IMR-90 (cell line): ENCODE measurements around the gene CAMK2G. TPM values are rescaled to one million over a fixed set of nuclear protein-coding genes. Genes with fewer than 3 reads are reported as not detected.

Source experiments
- ATAC-seq: fragments of 200-7000 bp; cut with Tn5 transposase; 2 replicates; pipeline ENCODE4 v1.9.1; 2020; ENCODE audit warnings: low read depth, mild to moderate bottlenecking, moderate library complexity
- BruUV-seq: library from RNA; stranded (reverse); fragments of 400-500 nt; replicated peaks from 2 replicates; lab custom pipeline; 2021; lab: Mats Ljungman, UMichigan
- CTCF ChIA-PET: fragments of 300-600 bp; formaldehyde crosslinking; extraction: SDS; loops from one replicate; lab custom pipeline; 2021; ENCODE audit warnings: antibody characterized with exemption; lab: Yijun Ruan, JAX
- POLR2A ChIA-PET: fragments of 300-600 bp; sonication (Branson Sonifier 250); formaldehyde crosslinking; loops from one replicate; lab custom pipeline; 2022; ENCODE audit warnings: antibody characterized with exemption; ENCODE audit not compliant: unreplicated experiment; lab: Charles Lee
- DNase-seq: peaks from one replicate; pipeline ENCODE4 v3.0.0; 2013
- H2AFZ ChIP-seq: replicated peaks from 2 replicates; pipeline ENCODE3; 2013; ENCODE audit warnings: low read length, mild to moderate bottlenecking; ENCODE audit not compliant: poor library complexity
- H2AK5ac ChIP-seq: 2 replicates; pipeline ENCODE4 v1.6.1; 2013; ENCODE audit warnings: low read depth, low read length, inconsistent platforms
- H2AK9ac ChIP-seq: replicated peaks from 2 replicates; pipeline ENCODE3; 2013; ENCODE audit warnings: mild to moderate bottlenecking, low read depth, low read length, moderate library complexity; ENCODE audit not compliant: poor library complexity
- H2BK120ac ChIP-seq: 2 replicates; pipeline ENCODE4 v1.6.1; 2013; ENCODE audit warnings: low read depth, low read length, inconsistent platforms
- H2BK15ac ChIP-seq: 3 replicates; pipeline ENCODE4 v1.6.1; 2013; ENCODE audit warnings: low read depth, low read length, inconsistent platforms
- H2BK20ac ChIP-seq: 2 replicates; pipeline ENCODE4 v1.6.1; 2013; ENCODE audit warnings: low read depth, mild to moderate bottlenecking, inconsistent platforms, low read length, moderate library complexity
- H2BK5ac ChIP-seq: 2 replicates; pipeline ENCODE4 v1.6.1; 2013; ENCODE audit warnings: mild to moderate bottlenecking, low read depth, low read length, inconsistent platforms; ENCODE audit not compliant: poor library complexity, severe bottlenecking
- H3K14ac ChIP-seq: replicated peaks from 2 replicates; pipeline ENCODE4 v1.6.1; 2013; ENCODE audit warnings: low read depth, low read length, inconsistent platforms
- H3K18ac ChIP-seq: 2 replicates; pipeline ENCODE4 v1.6.1; 2013; ENCODE audit warnings: low read depth, low read length, control low read depth
- H3K23ac ChIP-seq: 2 replicates; pipeline ENCODE4 v1.6.1; 2013; ENCODE audit warnings: low read depth, low read length, inconsistent platforms
- H3K27ac ChIP-seq: 2 replicates; pipeline ENCODE4 v1.5.1; 2013; ENCODE audit warnings: mild to moderate bottlenecking, control low read depth, low read length; ENCODE audit not compliant: insufficient read depth
- H3K27me3 ChIP-seq: 2 replicates; pipeline ENCODE4 v1.6.1; 2013; ENCODE audit warnings: low read length; ENCODE audit not compliant: control insufficient read depth, insufficient read depth
- H3K36me3 ChIP-seq: 2 replicates; pipeline ENCODE4 v1.6.1; 2013; ENCODE audit warnings: low read length, mixed read lengths; ENCODE audit not compliant: control insufficient read depth, insufficient read depth
- H3K4ac ChIP-seq: 2 replicates; pipeline ENCODE4 v1.6.1; 2013; ENCODE audit warnings: low read depth, low read length, inconsistent platforms
- H3K4me1 ChIP-seq: 2 replicates; pipeline ENCODE4 v1.6.1; 2013; ENCODE audit warnings: low read length, mixed read lengths; ENCODE audit not compliant: control insufficient read depth, insufficient read depth
- H3K4me2 ChIP-seq: 2 replicates; pipeline ENCODE4 v1.6.1; 2013; ENCODE audit warnings: low read depth, mild to moderate bottlenecking, control low read depth, low read length, moderate library complexity
- H3K4me3 ChIP-seq: 2 replicates; pipeline ENCODE4 v1.5.1; 2013; ENCODE audit warnings: low read depth, mild to moderate bottlenecking, control low read depth, low read length, moderate library complexity; ENCODE audit not compliant: insufficient read depth
- H3K56ac ChIP-seq: 2 replicates; pipeline ENCODE4 v1.6.1; 2013; ENCODE audit warnings: low read length, inconsistent platforms; ENCODE audit not compliant: insufficient read depth; ENCODE audit errors: extremely low read depth
- H3K79me1 ChIP-seq, 2 experiments: 2 replicates each; pipeline ENCODE4 v1.6.1; 2013; ENCODE audit warnings: low read length in 2 of 2, inconsistent platforms in 1 of 2, low read depth in 1 of 2
- H3K9ac ChIP-seq: 2 replicates; pipeline ENCODE4 v1.6.1; 2013; ENCODE audit warnings: low read depth, low read length, control low read depth
- H3K9me1 ChIP-seq: 2 replicates; pipeline ENCODE4 v1.6.1; 2013; ENCODE audit warnings: low read length, inconsistent platforms; ENCODE audit not compliant: insufficient read depth
- H3K9me3 ChIP-seq: 2 replicates; pipeline ENCODE4 v1.6.1; 2013; ENCODE audit warnings: low read length; ENCODE audit not compliant: control insufficient read depth, insufficient read depth
- H4K20me1 ChIP-seq: 2 replicates; pipeline ENCODE4 v1.6.1; 2013; ENCODE audit warnings: low read length, inconsistent platforms; ENCODE audit not compliant: insufficient read depth
- H4K5ac ChIP-seq: 2 replicates; pipeline ENCODE4 v1.6.1; 2013; ENCODE audit warnings: mild to moderate bottlenecking, low read depth, low read length, control low read depth
- H4K8ac ChIP-seq, 2 experiments: 2 replicates each; pipeline ENCODE4 v1.6.1; 2013; ENCODE audit warnings: low read depth in 2 of 2, low read length in 2 of 2, control low read depth in 1 of 2, inconsistent platforms in 1 of 2
- H4K91ac ChIP-seq: 2 replicates; pipeline ENCODE4 v1.6.1; 2013; ENCODE audit warnings: low read depth, low read length, inconsistent platforms; ENCODE audit not compliant: insufficient read depth
- BHLHE40 ChIP-seq: fragments of 150-350 bp; IDR thresholded peaks from 2 replicates; pipeline ENCODE4 v1.6.1; 2016; ENCODE audit warnings: mild to moderate bottlenecking, low read depth, low read length
- CEBPB ChIP-seq: IDR thresholded peaks from 2 replicates; pipeline ENCODE4 v1.6.1; 2012; ENCODE audit warnings: low read depth, low read length, improper control_type of control experiment
- CHD1 ChIP-seq: IDR thresholded peaks from 2 replicates; pipeline ENCODE4 v1.6.1; 2012; ENCODE audit warnings: low read depth, low read length, improper control_type of control experiment
- CTCF ChIP-seq: conservative IDR thresholded peaks from 2 replicates; pipeline ENCODE4 v1.5.1; 2012; ENCODE audit warnings: mild to moderate bottlenecking, low read depth, low read length, improper control_type of control experiment
- ELK1 ChIP-seq: fragments of 150-350 bp; IDR thresholded peaks from 2 replicates; pipeline ENCODE4 v1.6.1; 2016; ENCODE audit warnings: low read depth, mild to moderate bottlenecking, low read length, moderate library complexity, borderline replicate concordance
- FOS ChIP-seq: fragments of 150-350 bp; IDR thresholded peaks from 2 replicates; pipeline ENCODE4 v1.6.1; 2016; ENCODE audit warnings: low read depth, low read length
- MAFK ChIP-seq: IDR thresholded peaks from 2 replicates; pipeline ENCODE4 v1.6.1; 2012; ENCODE audit warnings: low read depth, low read length, improper control_type of control experiment
- MAZ ChIP-seq: IDR thresholded peaks from 2 replicates; pipeline ENCODE4 v1.6.1; 2012; ENCODE audit warnings: low read depth, mild to moderate bottlenecking, low read length, improper control_type of control experiment, moderate library complexity, borderline replicate concordance
- MXI1 ChIP-seq: IDR thresholded peaks from 2 replicates; pipeline ENCODE4 v1.6.1; 2012; ENCODE audit warnings: low read depth, mild to moderate bottlenecking, low read length, moderate library complexity, borderline replicate concordance
- NFE2L2 ChIP-seq: fragments of 150-350 bp; IDR thresholded peaks from 2 replicates; pipeline ENCODE4 v1.6.1; 2016; ENCODE audit warnings: low read depth, mild to moderate bottlenecking, low read length
- POLR2A ChIP-seq: IDR thresholded peaks from 2 replicates; pipeline ENCODE4 v1.6.1; 2012; ENCODE audit warnings: mild to moderate bottlenecking, low read depth, low read length
- RAD21 ChIP-seq: IDR thresholded peaks from 2 replicates; pipeline ENCODE4 v1.6.1; 2012; ENCODE audit warnings: low read length, improper control_type of control experiment
- RCOR1 ChIP-seq: IDR thresholded peaks from 2 replicates; pipeline ENCODE4 v1.6.1; 2012; ENCODE audit warnings: mild to moderate bottlenecking, low read length, improper control_type of control experiment; ENCODE audit not compliant: insufficient replicate concordance
- RFX5 ChIP-seq: IDR thresholded peaks from 2 replicates; pipeline ENCODE4 v1.8.0; 2012; ENCODE audit warnings: low read depth, mild to moderate bottlenecking, low read length, moderate library complexity
- SMC3 ChIP-seq: fragments of 150-350 bp; IDR thresholded peaks from 2 replicates; pipeline ENCODE4 v1.6.1; 2016; ENCODE audit warnings: low read depth, mild to moderate bottlenecking, antibody characterized with exemption, low read length, moderate library complexity
- USF2 ChIP-seq: fragments of 150-350 bp; IDR thresholded peaks from 2 replicates; pipeline ENCODE4 v1.6.1; 2017; ENCODE audit warnings: mild to moderate bottlenecking, antibody characterized with exemption, low read length, low read depth
- WGBS, 2 experiments: methylation state at CpG; one replicate each; pipeline versions ENCODE4 v1.1.5 to v1.1.7; 2013; ENCODE audit warnings: missing lambda C conversion rate in 2 of 2; ENCODE audit not compliant: insufficient read length in 1 of 2; ENCODE audit errors: extremely low coverage in 2 of 2; 5-methylcytosine and 5-hydroxymethylcytosine counted together
- dilution Hi-C: fragments of 300-500 bp; cut with HindIII; formaldehyde crosslinking; loops from one replicate; pipeline ENCODE4 v1.14.3; 2018; ENCODE audit warnings: low sequenced_read_pairs; ENCODE audit not compliant: unreplicated experiment
- in situ Hi-C: fragments of 300-500 bp; cut with MboI; formaldehyde crosslinking; loops from 3 replicates; pipeline ENCODE4 v1.14.3; 2019; ENCODE audit warnings: low sequenced_read_pairs, inconsistent platforms, mixed read lengths
- intact Hi-C: fragments of 100-400 bp; cut with micrococcal nuclease; formaldehyde crosslinking; loops from 2 replicates; pipeline ENCODE4 v1.10.0; 2022
- polyA plus RNA-seq, 3 experiments: library from polyadenylated mRNA; depleted of rRNA; stranded (reverse); fragments of >200 nt; gene quantifications; 2 replicates each; pipeline ENCODE4 v1.2.3, GENCODE V29; 2012; ENCODE audit warnings: low replicate concordance in 1 of 3
- total RNA-seq: library from RNA; depleted of rRNA; stranded (reverse); fragments of >200 nt; gene quantifications from 2 replicates; pipeline ENCODE4 v1.2.3, GENCODE V29; 2012

The CAMK2G gene
- total and polyA plus RNA-seq, 2 of the 4 experiments (the other 2 are of a cell fraction), result 20.4 to 25.4 TPM

- ATAC-seq (no peak), DNase-seq (no peak)
- Histone ChIP-seq H2AK5ac (no peak overlapping the region), H4K8ac (no peak overlapping the region), H2BK15ac (no peak overlapping the region), H3K36me3 (no peaks in the 10 kb centered on the region), H3K9me3 (no peaks in the 10 kb centered on the region), H3K56ac (no peak overlapping the region), H3K4me1 (peaks cover 19% of the 10 kb centered on the region), H3K27ac (no peak overlapping the region), H3K4me3 (no peak overlapping the region), H4K20me1 (no peaks in the 10 kb centered on the region), H3K4ac (no peak overlapping the region), H4K5ac (no peak overlapping the region), H2BK20ac (no peak overlapping the region), H2AFZ (no peak overlapping the region), H3K9me1 (peaks cover 39% of the 10 kb centered on the region), H3K27me3 (no peaks in the 10 kb centered on the region), H3K18ac (no peak overlapping the region), H4K91ac (no peak overlapping the region), H2BK120ac (peak overlapping the region; percentile 81; the same call in 1 of the 2 replicates), H3K79me1 (peaks cover 0 to 24% of the 10 kb centered on the region in 2 experiments; a peak in 2 of 4 replicates), H3K14ac (no peak overlapping the region), H3K9ac (no peak overlapping the region), H2BK5ac (no peak overlapping the region), H3K23ac (no peak overlapping the region), H2AK9ac (no peak overlapping the region), H3K4me2 (no peak overlapping the region)
- CTCF ChIA-PET, result interaction anchor here (1.5 kb wide), 1 partner anchor 43 kb away, joined by 4 read pairs; no protein-coding TSS in a partner anchor
- POLR2A ChIA-PET, result interaction anchor here (1.4 kb wide), 1 partner anchor 9 kb away, joined by 7 read pairs; no protein-coding TSS in a partner anchor
- no CpG with 5 or more reads among the region's 1 CpG for WGBS, 2 experiments
- intact Hi-C loops (no loop called here), dilution Hi-C loops (no loop called here), in situ Hi-C loops (no loop called here)
- no TSS peak for BruUV-seq
- no peak for TF ChIP-seq RCOR1
- TF ChIP-seq FOS, result no peak
- TF ChIP-seq SMC3, result no peak
- TF ChIP-seq MAFK, result no peak
- TF ChIP-seq ELK1, result no peak
- no peak for TF ChIP-seq CTCF
- TF ChIP-seq BHLHE40, result no peak
- TF ChIP-seq USF2, result no peak
- no peak for TF ChIP-seq POLR2A
- no peak for TF ChIP-seq NFE2L2
- TF ChIP-seq MXI1, result no peak
- no peak for TF ChIP-seq CHD1
- TF ChIP-seq RAD21, result no peak
- no peak for TF ChIP-seq RFX5
- TF ChIP-seq CEBPB, result no peak
- no peak for TF ChIP-seq MAZ
Observed at GRCh38 chr10:73897693-73898092, 23.3 kb upstream of the CAMK2G start.
